Urothelium cell line (cell line): ENCODE data around the gene NT5E.

Source experiments
- DNase-seq: peaks from one replicate; pipeline ENCODE4 v3.0.0; 2011; ENCODE audit warnings: low spot score, mixed read lengths
- FAIRE-seq: peaks from 2 replicates; lab custom pipeline; 2011; peaks lifted over from hg19 to GRCh38; lab: Jason Lieb, UNC

The NT5E gene

DNA sequence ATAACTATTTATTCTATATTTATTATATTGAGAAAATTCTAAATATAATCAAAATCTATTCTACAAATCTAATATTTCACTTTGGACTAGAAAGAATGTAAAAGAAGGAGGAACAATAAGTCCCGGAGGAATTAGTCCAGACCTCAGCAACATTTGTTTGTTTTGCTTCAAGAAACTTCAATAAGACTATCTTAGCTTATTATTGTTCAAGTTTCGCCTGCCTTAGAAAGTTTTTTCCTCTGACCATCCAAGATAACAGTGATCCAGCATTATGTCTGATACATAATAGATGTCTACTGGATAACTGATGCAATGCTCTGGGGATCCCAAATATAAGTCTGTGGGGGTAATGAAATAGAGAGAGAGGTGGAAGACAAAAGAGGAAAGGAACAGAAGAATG, 28.7 kb upstream of the NT5E start:
- DNase-seq (no peak), FAIRE-seq (no peak)

DNA sequence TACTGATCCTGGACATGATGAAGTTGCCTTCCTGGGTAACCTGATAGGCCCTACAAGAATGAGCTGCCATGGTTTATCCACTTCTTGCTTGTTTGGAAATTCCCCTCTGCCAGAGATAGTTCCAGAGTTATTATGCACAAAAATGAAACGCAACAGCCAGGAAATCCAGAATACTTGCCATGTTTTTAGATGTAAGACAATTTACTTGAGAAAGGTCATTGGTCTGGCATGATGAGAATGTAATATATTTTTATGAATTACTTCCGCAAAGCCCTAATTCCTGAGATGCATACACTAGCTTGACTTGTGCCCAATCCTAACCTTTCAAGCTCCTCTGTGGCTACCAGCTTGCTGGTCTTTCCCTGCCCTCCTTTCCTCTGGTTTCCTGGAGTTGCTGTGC, 27.9 kb upstream of the NT5E start:
- DNase-seq = no peak
- FAIRE-seq = no peak

DNA sequence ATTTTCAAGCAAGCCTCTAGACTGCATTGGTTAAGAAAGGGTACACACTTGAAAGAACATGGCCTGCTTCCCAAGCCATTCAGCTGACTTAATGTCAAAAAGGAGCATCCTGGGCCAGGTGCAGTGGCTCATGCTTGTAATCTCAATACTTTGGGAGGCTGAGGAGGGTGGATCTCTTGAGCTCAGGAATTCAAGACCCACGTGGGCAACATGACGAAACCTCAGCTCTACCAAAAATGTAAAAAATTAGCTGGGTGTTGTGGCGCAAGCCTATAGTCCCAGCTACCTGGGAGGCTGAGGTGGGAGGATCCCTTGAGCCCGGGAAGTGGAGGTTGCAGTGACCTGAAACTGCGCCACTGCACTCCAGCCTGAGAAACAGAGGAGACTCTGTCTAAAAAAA, 26.9 kb upstream of the NT5E start:
- DNase-seq (no peak), FAIRE-seq (no peak)

DNA sequence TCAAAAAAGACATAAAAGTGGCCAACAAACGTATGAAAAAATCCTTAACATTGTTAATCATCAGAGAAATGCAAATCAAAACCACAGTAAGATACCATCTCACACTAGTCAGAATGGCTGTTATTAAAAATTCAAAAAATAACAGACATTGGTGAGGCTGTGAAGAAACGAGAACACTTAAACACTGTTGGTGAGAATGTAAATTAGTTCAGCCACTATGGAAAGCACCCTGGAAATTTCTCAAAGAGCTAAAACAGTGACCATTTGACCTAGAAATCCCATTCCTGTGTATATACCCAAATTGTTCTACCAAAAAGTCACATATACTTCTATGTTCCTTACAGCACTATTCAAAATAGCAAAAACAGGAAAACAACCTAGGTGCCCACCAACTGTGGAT, 24.9 kb upstream of the NT5E start:
- DNase-seq (no peak), FAIRE-seq (no peak)

DNA sequence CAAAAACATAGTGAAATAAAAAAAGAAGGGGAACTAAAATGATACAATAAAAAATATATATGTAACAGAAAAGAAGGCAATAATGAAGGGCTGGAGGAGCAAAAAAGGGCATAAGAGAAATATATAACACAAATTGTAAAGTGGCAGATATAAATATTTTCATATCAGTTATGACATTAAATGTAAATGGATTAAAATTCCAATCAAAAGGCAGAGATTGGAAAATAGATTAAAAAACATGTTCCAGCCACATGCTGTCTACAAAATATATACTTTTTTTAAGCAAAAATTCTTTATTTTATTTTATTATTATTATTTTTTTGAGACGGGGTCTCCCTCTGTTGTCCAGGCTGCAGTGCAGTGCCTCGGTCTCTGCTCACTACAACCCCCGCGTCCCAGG, 23.9 kb upstream of the NT5E start:
- FAIRE-seq (no peak), DNase-seq (no peak)

DNA sequence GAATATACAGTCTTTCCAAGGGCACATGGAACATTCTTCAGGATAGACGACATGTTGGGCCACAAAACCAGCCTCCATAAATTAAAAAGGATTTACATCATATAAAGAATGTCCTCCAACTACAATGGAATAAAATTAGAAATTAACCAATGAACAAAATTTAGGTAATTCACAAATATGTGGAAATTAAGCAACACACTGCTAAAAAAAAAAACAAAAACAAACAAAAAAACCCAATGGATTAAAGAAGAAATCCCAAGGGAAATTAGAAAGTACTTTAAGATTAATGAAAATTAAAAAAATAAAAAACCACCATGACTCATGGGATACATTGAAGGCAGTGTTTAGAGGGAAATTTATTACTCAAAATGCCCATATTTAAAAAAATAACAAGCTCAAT, 21.4 kb upstream of the NT5E start:
- FAIRE-seq (no peak), DNase-seq (no peak)

DNA sequence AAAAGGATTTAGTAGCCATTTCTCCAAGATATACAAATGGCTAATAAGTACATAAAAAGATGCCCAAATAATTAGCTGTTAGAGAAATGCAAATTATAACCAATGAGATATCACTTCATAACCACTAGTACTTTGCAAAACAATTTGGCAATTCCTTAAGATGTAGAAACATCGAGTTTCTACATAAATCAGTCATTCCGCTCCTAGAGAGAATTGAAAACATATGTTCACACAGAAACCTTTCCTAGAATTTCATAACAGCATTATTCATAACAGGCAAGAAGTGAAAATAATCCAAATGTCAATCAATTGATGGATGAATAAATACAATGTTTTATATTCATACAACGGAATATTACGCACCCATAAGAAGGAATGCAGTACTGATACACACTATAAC, 20.5 kb upstream of the NT5E start:
- DNase-seq (no peak), FAIRE-seq (no peak)

DNA sequence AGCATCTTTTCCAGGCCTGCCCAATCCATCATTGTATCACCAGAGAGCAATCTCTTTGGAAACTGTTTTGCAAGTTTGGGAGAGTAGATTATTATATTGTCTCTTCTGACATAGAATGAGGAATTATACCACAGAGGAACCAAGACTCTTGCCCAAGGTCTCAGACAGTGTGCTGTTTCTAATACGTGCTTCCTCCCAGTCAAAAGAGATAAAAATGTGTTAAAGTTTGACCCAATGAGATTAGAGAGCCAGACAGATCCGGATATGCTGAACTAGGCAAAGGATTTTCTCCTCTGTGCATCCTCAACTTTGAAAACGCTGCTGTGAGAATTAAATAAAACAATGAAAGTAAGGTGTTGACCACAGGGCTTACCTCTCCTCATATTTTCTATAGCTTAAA, 18.6 kb upstream of the NT5E start:
- DNase-seq (no peak), FAIRE-seq (no peak)

DNA sequence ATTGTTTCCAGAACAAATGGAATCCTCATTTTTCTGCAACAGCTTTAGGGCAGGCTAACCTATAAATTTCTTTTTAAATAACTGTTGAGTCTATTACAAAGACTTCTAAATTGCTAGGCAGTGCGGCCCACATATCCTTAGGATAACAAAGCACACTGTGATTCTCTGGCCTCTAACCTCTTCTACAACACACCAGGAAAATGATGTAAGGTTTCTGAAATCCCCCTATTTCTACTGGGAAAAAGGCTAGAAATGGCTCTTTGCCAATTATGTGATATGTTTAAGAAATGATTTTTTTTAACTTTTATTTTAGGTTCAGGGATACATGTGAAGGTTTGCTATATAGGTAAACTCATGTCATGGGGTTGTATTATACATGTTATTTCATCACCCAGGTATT, 17.3 kb upstream of the NT5E start:
- DNase-seq = no peak
- FAIRE-seq = no peak

DNA sequence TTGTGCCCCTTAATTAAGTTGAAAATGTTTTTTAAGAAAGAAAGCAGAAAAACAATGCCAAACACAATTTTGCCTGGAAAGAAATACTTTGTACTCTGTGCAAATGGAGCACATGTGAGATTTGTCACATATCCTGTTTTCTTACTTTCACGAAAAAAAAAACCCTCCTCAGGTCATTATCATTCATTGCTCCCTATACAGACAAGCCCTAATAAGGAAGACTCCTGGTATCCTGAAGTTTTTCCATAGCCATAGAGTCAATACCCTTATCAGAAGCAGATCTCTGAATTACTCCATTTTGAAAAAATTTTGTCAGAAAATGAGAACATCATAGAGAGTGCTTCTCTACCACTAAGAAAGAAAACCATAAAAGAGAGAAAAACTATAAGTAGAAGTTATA, 14.0 kb upstream of the NT5E start:
- DNase-seq (no peak), FAIRE-seq (no peak)

DNA sequence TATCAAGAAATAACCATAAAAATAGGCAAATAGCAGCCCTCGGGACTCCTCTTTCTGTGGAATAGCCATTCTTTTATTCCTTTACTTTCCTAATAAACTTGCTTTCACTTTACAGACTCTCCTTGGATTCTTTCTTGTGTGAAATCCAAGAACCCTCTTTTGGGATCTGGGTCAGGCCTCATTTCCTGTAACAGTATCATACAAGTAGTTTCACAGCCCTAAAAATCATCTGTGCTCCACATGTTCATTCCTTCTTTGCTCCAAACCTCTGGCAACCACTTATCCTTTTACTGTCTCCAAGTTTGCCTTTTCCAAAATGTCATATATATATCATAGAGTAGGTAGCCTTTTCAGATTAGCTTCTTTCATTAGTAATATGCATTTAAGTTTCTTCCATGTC, 13.5 kb upstream of the NT5E start:
- DNase-seq (no peak), FAIRE-seq (no peak)

DNA sequence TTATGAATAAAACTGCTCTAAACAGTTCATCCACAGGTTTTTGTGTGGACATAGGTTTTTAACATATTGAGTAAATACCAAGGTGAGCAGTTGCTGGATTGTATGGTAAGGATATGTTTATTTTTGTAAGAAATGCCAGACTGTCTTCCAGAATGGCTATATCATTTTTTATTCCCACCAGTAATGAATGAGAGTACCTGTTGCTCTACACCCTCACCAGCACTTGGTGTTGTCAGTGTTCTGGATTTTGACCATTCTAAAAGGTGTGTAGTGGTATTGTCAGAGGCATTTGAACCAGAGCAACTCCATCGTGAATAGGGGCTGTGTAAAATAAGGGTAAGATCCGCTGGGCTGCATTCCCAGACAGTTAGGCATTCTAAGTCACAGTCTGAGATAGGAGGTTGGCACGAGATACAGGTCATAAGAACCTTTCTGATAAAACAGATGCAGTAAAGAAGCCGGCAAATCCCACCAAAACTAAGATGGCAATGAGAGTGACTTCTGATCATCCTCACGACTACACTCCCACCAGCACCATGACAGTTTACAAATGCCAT, 12.9 kb upstream of the NT5E start:
- DNase-seq (no peak), FAIRE-seq (no peak)

DNA sequence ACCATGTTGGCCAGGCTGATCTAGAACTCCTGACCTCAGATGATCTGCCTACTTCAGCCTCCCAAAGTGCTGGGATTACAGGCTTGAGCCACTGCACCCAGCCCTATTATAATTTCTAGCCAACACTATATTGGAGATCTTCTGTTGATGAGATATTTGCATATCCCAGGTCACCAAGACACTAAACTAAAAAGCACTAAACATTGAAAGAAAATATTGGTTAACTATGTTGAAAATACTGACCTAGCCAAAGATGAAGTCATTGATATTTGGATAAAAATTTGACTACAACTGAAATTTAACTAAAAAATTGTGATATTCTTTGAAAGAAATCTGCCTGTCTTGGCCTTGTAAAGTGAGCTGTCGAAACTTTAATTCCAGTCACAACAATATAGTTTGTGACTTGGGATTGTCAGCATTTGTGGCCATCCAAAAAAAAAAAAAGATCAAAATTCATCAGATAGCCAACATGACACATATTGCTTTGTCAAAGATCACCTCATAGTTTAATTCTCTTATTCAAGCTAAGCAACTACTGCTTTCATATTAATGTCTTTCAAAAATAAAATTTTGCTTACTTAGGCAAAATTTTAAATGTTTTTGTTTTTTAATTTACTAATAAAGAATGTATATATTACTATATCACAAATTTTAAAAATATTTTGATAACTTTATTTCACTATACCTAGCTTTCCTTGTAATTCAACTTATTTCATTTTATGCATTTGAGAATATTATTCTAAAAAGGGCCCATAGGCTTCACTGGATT, 6.3 kb upstream of the NT5E start:
- FAIRE-seq = no peak
- no peak for DNase-seq

DNA sequence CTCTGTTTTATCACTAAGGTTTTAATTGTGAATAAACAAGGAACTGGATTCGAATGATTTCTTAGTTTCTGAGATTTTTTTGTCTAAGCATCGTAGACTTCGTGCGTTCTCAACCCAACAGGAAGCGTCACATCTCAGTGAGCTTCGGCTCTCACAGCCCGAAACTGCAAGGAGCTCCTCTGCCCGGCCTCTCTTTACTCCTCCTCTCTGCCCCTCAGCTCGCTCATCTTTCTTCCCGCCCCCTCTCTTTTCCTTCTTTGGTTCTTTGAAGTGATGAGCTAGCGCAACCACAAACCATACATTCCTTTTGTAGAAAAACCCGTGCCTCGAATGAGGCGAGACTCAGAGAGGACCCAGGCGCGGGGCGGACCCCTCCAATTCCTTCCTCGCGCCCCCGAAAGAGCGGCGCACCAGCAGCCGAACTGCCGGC, 480 bp upstream of the NT5E start:
- FAIRE-seq (no peak), DNase-seq (no peak)

DNA sequence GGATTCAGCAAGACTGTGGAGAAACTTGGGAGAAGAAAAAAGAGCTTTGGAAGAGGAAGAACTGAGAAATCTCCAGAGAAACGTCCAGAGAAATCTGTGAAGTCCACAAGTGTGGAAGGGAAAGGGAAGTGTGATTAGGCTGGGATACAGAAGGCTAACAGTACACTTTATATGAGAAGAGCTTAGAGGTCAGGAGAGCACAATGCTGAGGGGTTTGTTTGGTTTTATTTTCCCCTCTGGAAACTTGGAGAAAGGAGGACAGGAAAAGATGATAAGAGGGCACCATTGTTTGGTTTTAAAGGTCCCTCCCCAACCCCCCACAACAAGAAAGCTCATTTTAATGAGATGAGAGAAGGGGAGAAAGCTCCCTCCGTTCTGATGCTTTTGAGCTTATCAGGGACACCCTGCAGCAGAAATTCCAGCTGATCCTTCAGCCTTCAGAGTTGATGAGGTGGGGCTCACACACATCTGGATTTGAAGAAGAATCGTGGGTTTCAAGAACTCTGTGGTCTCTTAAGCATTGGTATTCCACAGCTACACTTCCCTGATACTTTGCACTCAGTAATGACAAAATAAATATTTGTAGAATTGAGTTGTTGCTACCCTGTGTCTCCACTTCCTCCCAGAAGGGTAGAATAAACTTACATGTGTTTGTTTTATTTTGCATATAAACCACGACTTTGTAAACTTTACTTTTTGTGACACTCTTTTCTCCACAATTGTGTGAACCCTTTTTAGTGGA, 1.9 kb downstream of the NT5E start:
- DNase-seq (no peak), FAIRE-seq (no peak)

DNA sequence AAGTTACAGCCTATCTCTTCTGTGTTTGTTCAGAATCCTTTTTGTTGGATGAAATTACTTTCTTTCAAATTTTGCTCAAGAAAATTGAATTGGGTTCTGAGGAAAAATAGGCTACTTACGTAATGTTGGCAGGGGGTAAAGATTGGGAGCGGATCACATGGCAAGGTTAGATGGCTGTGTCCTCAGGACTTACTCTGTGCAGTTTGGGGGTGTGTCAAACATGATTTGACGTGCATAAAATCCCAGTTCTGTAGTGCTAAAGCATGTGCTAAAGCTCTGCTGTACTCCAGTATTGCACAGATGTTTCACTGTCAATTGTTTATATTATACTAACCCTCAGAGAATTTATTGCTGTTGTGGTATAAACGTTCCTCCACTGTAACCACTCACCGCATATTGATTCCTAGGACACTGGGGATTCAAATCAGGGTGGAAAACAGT, 2.6 kb downstream of the NT5E start:
- no peak for DNase-seq
- no peak for FAIRE-seq

DNA sequence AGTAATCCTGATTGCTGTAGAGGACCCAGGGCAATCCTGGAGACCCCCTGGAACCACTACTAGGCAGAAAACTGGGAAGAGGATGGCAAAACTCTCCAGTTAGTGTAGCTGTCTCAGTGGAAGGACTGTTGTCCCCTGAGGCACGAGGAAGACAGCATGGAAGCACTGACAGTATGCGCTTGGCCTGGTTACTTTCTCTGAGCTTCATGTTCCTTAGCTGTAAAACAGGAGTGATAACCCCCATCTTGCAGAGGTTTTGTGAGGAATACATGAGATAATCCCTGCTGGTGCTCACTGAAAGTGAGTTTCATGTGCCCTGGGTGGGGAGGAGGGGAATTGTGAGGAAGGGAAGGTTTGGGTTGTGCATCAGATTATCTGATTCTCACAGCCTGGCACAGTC, 3.2 kb downstream of the NT5E start:
- FAIRE-seq = no peak

DNA sequence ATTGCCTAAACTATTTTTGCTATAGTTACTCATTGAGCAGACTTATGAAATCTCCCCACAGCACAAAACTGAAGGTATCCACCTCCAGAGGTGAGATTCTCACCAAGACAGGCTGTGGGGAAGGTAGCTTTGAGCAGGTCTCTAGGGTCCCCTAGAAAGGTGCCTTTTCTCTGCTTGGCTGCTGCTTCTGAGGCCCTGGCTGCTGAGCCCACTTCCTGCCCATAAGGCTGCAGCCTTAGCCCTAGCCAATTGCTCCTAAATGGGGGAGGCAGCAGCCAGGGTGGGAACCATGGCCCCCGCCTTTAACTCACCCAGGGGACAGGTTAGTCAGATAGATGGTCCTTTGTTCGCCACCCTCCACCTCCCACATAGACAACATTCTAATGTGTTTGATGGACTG, 3.6 kb downstream of the NT5E start:
- DNase-seq = no peak
- no peak for FAIRE-seq

More for the DNA sequence above, 3.2 kb downstream of the NT5E start:
- no peak for DNase-seq

DNA sequence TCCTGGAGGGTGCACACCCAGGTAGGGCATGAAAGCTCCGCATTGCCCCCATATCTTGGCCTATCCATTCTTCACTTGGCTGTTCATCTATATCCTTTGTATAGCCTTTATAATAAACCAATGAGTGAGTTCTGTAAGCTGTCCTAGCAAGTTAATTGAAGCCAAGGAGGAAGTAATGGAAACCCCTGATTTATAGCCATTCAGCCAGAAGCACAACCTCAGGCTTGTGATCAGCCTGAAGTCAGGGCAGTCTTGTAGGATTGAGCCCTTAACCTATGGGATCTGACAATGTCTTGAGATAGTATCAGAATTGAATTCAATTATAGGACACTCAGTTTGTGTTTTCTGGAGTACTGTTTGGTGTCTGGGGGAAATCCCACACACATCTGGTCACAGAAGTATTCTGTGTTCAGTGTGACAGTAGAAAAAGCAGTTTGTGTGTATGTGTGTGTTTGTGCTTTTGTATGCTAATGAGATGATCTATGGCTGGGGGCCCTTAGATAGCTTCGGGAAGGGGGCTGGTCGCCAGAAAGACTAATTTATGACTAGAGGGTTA, 5.7 kb downstream of the NT5E start:
- no peak for DNase-seq

DNA sequence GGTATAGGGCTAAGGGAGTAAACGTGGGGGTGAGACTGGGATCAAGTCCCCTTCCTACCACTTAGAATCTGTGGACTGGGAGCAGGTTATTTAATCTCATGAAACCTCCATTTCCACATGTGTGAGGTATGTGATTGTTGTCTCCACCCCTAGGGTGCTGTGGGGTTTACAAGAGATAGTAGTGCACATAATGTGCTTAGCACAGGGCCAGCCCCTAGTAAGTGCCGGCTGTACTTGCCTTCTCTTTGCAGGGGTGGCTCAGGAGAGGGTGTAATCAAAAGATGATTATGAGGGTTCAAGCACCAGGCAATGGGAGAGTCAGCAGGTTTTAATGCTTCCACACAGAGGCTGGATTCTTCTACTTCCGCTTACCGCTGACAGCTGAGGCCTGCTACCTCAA, 6.9 kb downstream of the NT5E start:
- no peak for FAIRE-seq
- DNase-seq = no peak

More for the DNA sequence above, 5.7 kb downstream of the NT5E start:
- no peak for FAIRE-seq

DNA sequence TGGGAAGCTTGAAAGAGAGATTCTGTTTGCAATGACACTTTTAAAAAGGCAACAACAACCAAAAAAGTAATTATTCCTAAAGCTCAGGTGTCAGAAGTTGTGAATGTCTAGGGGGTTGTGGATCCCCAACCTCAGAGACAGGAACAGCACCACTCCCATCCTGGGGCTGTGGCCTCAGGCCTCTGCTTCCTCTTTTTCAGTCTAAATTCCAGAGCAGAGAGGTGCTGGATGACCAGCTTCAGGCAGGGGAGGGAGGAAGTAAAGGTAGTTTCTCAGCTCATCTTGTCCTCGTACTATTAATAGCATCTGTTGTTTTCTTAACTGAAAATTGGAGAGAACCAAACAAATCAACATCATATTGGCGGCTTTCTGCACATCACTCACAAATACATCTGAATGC, 8.3 kb downstream of the NT5E start:
- DNase-seq (no peak), FAIRE-seq (no peak)

DNA sequence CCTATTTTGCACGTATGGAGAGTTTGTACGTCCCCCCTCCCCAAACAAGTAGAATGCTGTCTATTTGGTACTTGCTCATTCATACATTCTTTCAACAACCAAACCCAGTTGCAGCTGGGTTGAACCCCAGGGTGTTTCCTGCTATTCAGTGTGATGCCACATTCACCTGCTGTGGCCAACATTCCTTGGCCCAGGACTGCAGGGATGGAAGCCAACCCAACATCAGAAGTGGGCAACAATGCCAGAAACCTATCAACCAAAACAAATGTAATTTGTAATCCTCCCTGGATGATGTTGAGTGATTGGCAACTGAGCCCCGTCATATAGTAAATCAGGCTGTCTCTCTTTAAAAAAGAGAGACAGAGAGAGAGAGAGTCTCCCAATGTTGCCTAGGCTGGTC, 8.9 kb downstream of the NT5E start:
- peak; percentile 30 for DNase-seq
- FAIRE-seq = no peak
